HL-60/S4 treated with phorbol 12-myristate 13-acetate at 8.2 ng/mL for 4 days and 3 days (cell line): ENCODE measurements around the gene ACTL10.

Source experiments
- in situ Hi-C: fragments of 300-500 bp; cut with MboI; formaldehyde crosslinking; loops from 2 replicates; pipeline ENCODE4 v1.15.0; 2022; ENCODE audit warnings: low sequenced_read_pairs

Gene ACTL10

GRCh38 chr20:33663161-33664084 is 3.3 kb upstream of the ACTL10 start:
- in situ Hi-C loops = no loop called here

GRCh38 chr20:33664085-33664761 is 2.5 kb upstream of the ACTL10 start:
- in situ Hi-C loops = no loop called here

- in situ Hi-C loops = no loop called here
These were observed 2.0 kb upstream of the ACTL10 start for GRCh38 chr20:33664762-33665144.

- in situ Hi-C loops = no loop called here
These were observed 517 bp downstream of the ACTL10 start for GRCh38 chr20:33667245-33667675.

- in situ Hi-C loops = no loop called here
These were observed 1.1 kb downstream of the ACTL10 start for GRCh38 chr20:33667676-33668465.

GRCh38 chr20:33668466-33669155 is 1.9 kb downstream of the ACTL10 start:
- in situ Hi-C loops = no loop called here

GRCh38 chr20:33669224-33669623 is 2.5 kb downstream of the ACTL10 start:
- in situ Hi-C loops = no loop called here

- in situ Hi-C loops = no loop called here
These were observed 3.3 kb downstream of the ACTL10 start for GRCh38 chr20:33669873-33670640.

- in situ Hi-C loops = no loop called here
These were observed 4.2 kb downstream of the ACTL10 start for GRCh38 chr20:33670715-33671499.

GRCh38 chr20:33671573-33672288 is 5.0 kb downstream of the ACTL10 start:
- in situ Hi-C loops = no loop called here

GRCh38 chr20:33672426-33673113 is 5.8 kb downstream of the ACTL10 start:
- in situ Hi-C loops = no loop called here

GRCh38 chr20:33673114-33673409 is 6.3 kb downstream of the ACTL10 start:
- in situ Hi-C loops = no loop called here

GRCh38 chr20:33673410-33674293 is 6.9 kb downstream of the ACTL10 start:
- in situ Hi-C loops = no loop called here

GRCh38 chr20:33674294-33675135 is 7.8 kb downstream of the ACTL10 start, which contains the start of gene NECAB3:
NECAB3 (minus strand) TSS chr20:33674428; CDS start chr20:33674352, 76 bp downstream.
- in situ Hi-C loops = no loop called here

- in situ Hi-C loops = no loop called here
These were observed 8.6 kb downstream of the ACTL10 start for GRCh38 chr20:33675136-33675959.
